Activated naive CD4-positive, alpha-beta T cell treated with anti-CD3 and anti-CD28 coated beads, Interleukin-2, amount 10 ng/mL, durations not matched to agents 7 days and 5 days (primary cell): ENCODE measurements around the gene CASP12.

Source experiments
- CTCF ChIA-PET: fragments of 350-600 bp; sonication (Branson Sonifier 250); formaldehyde crosslinking; loops from one replicate; lab custom pipeline; 2021; ENCODE audit warnings: antibody characterized with exemption; lab: Charles Lee
- DNase-seq: peaks from one replicate; pipeline ENCODE4 v3.0.0-alpha.2; 2020
- H3K27ac Mint-ChIP-seq: one replicate; pipeline ENCODE4 v1.8.0; 2021; ENCODE audit warnings: mild to moderate bottlenecking, moderate library complexity, mixed read lengths
- H3K27me3 Mint-ChIP-seq: one replicate; pipeline ENCODE4 v1.8.0; 2021; ENCODE audit warnings: mild to moderate bottlenecking, mixed read lengths
- H3K36me3 Mint-ChIP-seq: one replicate; pipeline ENCODE4 v1.8.0; 2021; ENCODE audit warnings: mixed read lengths
- H3K4me1 Mint-ChIP-seq: one replicate; pipeline ENCODE4 v1.8.0; 2021; ENCODE audit warnings: mixed read lengths
- H3K4me3 Mint-ChIP-seq: one replicate; pipeline ENCODE4 v1.8.0; 2021; ENCODE audit warnings: mild to moderate bottlenecking, moderate library complexity, mixed read lengths
- H3K9me3 Mint-ChIP-seq: one replicate; pipeline ENCODE4 v1.8.0; 2021; ENCODE audit warnings: mixed read lengths

The CASP12 gene

GRCh38 chr11:104841185-104841584, 57.1 kb downstream of the CASP12 start:
- no peak overlapping the region for H3K27ac Mint-ChIP-seq
- CTCF ChIA-PET: no interaction called here
- peaks cover 2% of the 10 kb centered on the region for H3K4me1 Mint-ChIP-seq
- H3K9me3 Mint-ChIP-seq: peaks cover 9% of the 10 kb centered on the region
- DNase-seq: no peak
- H3K36me3 Mint-ChIP-seq: peaks cover 6% of the 10 kb centered on the region
- no peak overlapping the region for H3K4me3 Mint-ChIP-seq
- no peaks in the 10 kb centered on the region for H3K27me3 Mint-ChIP-seq

GRCh38 chr11:104837969-104838639, 60.2 kb downstream of the CASP12 start:
- CTCF ChIA-PET: no interaction called here
- no peak overlapping the region for H3K27ac Mint-ChIP-seq
- no peaks in the 10 kb centered on the region for H3K27me3 Mint-ChIP-seq
- DNase-seq: no peak
- H3K36me3 Mint-ChIP-seq: peaks cover 6% of the 10 kb centered on the region
- H3K4me1 Mint-ChIP-seq: peaks cover 2% of the 10 kb centered on the region
- peaks cover 9% of the 10 kb centered on the region for H3K9me3 Mint-ChIP-seq
- no peak overlapping the region for H3K4me3 Mint-ChIP-seq

- DNase-seq: no peak
- Mint-ChIP-seq H3K36me3 (peaks cover 6% of the 10 kb centered on the region), H3K4me1 (peaks cover 2% of the 10 kb centered on the region), H3K4me3 (no peak overlapping the region), H3K9me3 (peaks cover 9% of the 10 kb centered on the region), H3K27ac (no peak overlapping the region), H3K27me3 (no peaks in the 10 kb centered on the region)
- CTCF ChIA-PET: no interaction called here
These were observed 61.6 kb downstream of the CASP12 start for GRCh38 chr11:104836691-104837090.
